Left lobe of liver (tissue), 1 donor: ENCODE measurements around the gene FBXO10. TPM values are rescaled to one million over a fixed set of nuclear protein-coding genes. Genes with fewer than 3 reads are reported as not detected.

ENCODE experiments used
- total RNA-seq: library from RNA; stranded (reverse); gene quantifications from one replicate; pipeline ENCODE4 v1.2.1, GENCODE V29; 2021
- donor health status: DM: no; HTN: yes; CAD: no.

Gene FBXO10
- total RNA-seq, 1 donor from 2014 or later: 3.4 TPM

Other genes starting within 250 kb of the FBXO10 start
- gene GRHPR, start 153.7 kb downstream of the FBXO10 start, total RNA-seq: 406 TPM
- 5.5 TPM for gene ZBTB5, start 110.9 kb downstream of the FBXO10 start, total RNA-seq
- gene POLR1E, start 90.4 kb downstream of the FBXO10 start, total RNA-seq: 11.8 TPM
- gene TOMM5, start 16.2 kb upstream of the FBXO10 start, total RNA-seq: 35.4 TPM
- 0.88 TPM for gene FRMPD1, start 74.6 kb upstream of the FBXO10 start, total RNA-seq
- gene TRMT10B, start 177.4 kb upstream of the FBXO10 start, total RNA-seq: 3.6 TPM
- gene EXOSC3, start 208.7 kb upstream of the FBXO10 start, total RNA-seq: 15.2 TPM
- 17.3 TPM for gene DCAF10, start 224.4 kb upstream of the FBXO10 start, total RNA-seq